Cardiac septum (tissue), 1 donor: ENCODE results near the gene KCNJ6. TPM values are rescaled to one million over a fixed set of nuclear protein-coding genes. Genes with fewer than 3 reads are reported as not detected.
"Not testable (repeated sequence)": the region's sequence is repeated elsewhere in the genome, so short reads cannot be mapped to it uniquely, and the experiment has no call there.

Experiments
- DNase-seq: peaks from one replicate; pipeline ENCODE4 v3.0.0-alpha.2; 2020; ENCODE audit warnings: low spot score
- intact Hi-C: fragments of 100-400 bp; cut with DNase I; formaldehyde crosslinking; loops from one replicate; pipeline ENCODE4 v1.14.0; 2022
- long read RNA-seq: library from polyadenylated mRNA; unstranded; transcript quantifications from one replicate; pipeline ENCODE4 v2.0.0, GENCODE V29; 2021
- total RNA-seq: library from RNA; stranded (reverse); fragmentation: NEBNext Ultra II Directional; extraction: Animal tissue kit (Norgen Biotek cat#: 25700); gene quantifications from one replicate; pipeline ENCODE4 v1.2.1, GENCODE V29; 2021
- donor health status: DM: no; HTN: no; CAD: no.

KCNJ6 gene, protein sequence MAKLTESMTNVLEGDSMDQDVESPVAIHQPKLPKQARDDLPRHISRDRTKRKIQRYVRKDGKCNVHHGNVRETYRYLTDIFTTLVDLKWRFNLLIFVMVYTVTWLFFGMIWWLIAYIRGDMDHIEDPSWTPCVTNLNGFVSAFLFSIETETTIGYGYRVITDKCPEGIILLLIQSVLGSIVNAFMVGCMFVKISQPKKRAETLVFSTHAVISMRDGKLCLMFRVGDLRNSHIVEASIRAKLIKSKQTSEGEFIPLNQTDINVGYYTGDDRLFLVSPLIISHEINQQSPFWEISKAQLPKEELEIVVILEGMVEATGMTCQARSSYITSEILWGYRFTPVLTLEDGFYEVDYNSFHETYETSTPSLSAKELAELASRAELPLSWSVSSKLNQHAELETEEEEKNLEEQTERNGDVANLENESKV
- total RNA-seq = not detected
- long read RNA-seq, partial matches to known transcripts = 0 of 1 reads
- long read RNA-seq, other reads (novel, unspliced or antisense) = 1 of 1 reads

- no peak for DNase-seq
- intact Hi-C loops = loop anchor here (5.0 kb wide), 1 partner anchor 204 kb away; no protein-coding TSS in a partner anchor
Measured at GRCh38 chr21:37916310-37917051, at the start of gene KCNJ6. Gene KCNJ6, minus strand, starts transcription at chr21:37916457. Its CDS starts 75,775 bp downstream, at chr21:37840682.

DNA sequence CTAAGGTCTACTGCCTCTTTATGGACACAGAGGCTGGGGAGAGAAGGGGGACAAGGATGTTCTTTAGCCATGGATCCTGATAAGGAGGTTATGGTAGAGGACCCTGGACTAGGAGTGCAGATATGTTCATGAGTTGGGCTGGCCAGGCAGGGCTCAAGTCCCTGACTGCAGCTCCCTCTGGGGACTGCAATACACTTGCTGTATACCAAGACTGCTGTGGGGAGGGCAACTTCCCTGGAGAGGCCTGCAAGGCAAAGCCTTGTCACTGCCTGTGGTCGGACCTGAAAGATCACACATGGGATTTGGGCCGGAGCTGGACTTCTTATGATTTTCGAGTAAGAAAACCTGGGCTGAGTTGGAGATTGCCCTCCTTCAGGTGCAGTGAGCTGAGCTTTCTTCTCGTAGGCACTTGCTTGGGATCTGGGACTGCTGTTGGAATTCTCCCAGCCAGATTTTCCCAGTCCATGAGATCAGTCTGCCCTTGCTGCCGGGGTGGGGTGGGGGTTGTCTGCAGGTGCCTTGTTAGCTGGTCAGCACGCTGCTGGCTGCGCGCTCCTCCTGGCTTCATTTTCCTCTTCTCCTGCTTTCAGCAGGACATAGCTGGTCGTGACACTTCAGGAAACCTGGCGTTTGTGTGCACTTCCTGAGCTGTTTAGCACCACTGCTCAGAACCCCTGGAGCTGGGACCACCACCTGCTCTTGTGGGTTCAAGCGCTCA lies 49.0 kb upstream of the KCNJ6 start:
- intact Hi-C loops = no loop called here

GRCh38 chr21:37958537-37958936 lies 42.3 kb upstream of the KCNJ6 start:
- intact Hi-C loops = no loop called here
- DNase-seq = no peak

More for the DNA sequence above, 49.0 kb upstream of the KCNJ6 start:
- DNase-seq = no peak

DNA sequence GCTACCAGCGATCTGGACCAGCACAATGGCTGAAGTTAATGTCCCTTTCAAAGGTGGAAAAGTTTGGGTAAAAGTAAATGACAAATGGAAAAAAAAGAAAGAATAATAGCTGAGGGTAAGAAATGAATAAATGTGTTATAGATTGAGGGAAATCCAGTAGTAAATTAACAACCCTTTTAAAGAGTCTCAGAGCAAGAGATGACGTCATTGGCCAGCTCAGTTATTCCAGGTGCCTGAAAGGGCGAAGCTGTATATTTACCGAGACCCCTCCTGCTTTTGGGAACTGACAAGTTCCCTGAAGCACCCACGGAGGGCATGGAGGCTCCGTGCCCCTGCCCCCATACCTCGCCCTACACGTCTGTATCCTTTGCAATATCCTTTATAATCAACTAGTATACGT lies 40.5 kb upstream of the KCNJ6 start:
- intact Hi-C loops = no loop called here
- no peak for DNase-seq

GRCh38 chr21:37945036-37945435 lies 28.8 kb upstream of the KCNJ6 start:
- intact Hi-C loops = no loop called here
- DNase-seq = no peak

DNA sequence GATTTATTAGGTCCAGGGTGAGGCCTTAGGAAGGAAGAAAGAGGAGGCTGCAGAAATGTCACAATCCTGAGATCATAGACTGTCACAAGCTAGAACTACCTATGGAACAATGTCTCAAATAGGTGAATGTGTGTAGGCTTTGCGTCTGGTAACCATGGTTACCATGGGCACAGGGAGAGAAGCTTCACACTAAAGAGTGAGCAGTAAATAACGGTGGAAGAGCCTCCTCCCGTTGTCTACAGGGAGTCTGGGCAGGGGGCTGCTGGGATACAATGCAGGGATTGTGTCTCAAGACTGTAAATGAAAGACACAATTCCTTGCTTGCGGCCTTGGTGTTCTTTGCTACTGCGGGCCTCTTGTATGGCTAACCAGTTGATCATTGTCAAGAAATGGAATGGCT lies 28.2 kb upstream of the KCNJ6 start:
- intact Hi-C loops = no loop called here
- no peak for DNase-seq

DNA sequence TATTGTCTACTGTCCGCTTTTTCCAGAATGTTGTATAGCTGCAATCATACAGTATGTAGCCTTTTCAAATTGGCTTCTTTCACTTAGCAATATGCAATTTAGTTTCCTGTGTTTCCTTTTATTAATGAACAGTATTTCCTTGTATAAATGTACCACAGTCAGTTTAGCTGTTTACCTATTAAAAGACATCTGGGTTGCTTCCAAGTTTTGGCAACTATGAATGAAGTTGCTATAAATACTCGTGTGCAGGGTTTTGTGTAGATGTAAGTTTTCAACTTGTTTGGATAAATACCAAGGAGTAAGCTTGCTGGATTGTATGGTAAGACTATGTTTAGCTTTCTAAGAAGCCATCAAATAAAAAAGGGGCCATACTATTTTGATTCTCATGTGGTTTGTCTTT lies 24.4 kb upstream of the KCNJ6 start:
- DNase-seq = no peak
- intact Hi-C loops = no loop called here

DNA sequence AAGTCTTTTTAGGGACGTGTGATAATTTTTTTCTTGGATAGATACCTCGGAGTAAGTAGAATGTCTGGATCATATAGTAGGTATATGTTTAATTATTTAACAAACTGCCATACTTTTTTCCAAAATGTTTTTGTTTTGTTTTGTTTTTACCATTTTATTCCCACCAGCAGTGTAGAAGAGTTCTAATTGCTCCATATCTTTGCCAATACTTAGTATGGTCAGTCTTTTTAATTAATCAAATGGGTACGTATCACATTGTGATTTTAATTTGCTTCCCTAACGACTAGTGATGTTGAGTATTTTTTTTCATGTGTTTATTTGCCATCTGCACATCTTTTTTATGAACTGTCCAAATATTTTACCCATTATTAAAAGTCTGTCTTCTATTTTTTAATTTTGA lies 23.6 kb upstream of the KCNJ6 start:
- no peak for DNase-seq
- intact Hi-C loops = no loop called here

GRCh38 chr21:37939251-37939650 lies 23.0 kb upstream of the KCNJ6 start:
- DNase-seq = no peak
- intact Hi-C loops = no loop called here

DNA sequence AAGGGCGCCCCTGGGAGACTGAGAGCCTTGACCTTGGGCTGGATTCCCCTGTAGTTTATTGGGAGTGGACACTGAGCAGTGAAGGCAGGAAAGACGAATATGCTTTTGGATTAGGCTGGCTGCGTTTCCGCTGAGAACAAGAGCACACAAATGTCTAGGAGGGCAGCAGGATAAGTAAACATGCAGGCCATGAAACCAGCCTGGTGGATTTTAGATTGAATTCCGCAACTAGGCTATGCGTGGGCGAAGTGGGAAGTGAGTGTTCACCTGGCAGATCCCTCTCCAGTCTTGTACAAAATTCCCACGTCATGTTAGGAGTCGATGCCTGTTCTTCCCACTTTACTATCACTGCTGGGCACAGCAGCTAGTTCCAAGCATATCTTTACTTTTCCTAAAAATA lies 21.4 kb upstream of the KCNJ6 start:
- no peak for DNase-seq
- intact Hi-C loops = no loop called here

- no peak for DNase-seq
- intact Hi-C loops = no loop called here
Measured at GRCh38 chr21:37936010-37936785, 19.9 kb upstream of the KCNJ6 start.

DNA sequence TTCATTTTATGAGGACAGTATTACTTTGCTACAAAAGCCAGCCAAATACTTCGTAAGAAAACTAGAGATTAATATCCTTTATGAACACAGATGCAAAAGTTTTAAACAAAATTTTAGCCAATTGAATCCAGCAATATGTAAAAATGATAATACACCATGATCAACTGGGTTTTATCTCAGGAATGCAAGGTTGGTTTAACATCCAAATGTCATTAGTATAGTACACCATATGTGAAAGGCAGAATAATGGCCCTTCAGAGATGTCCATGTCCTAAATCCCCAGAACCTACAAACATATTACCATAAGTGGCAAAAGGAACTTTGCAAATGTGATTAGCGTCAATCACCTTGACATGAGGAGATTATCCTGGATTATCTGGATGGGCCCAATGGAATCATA lies 16.7 kb upstream of the KCNJ6 start:
- intact Hi-C loops = no loop called here
- no peak for DNase-seq

- no peak for DNase-seq
- intact Hi-C loops = no loop called here
Measured at GRCh38 chr21:37927711-37928110, 11.5 kb upstream of the KCNJ6 start.

GRCh38 chr21:37921091-37921490 lies 4.8 kb upstream of the KCNJ6 start:
- DNase-seq = no peak
- intact Hi-C loops = no loop called here

GRCh38 chr21:37920302-37920701 lies 4.0 kb upstream of the KCNJ6 start:
- DNase-seq, intact Hi-C loops: not testable (repeated sequence)

DNA sequence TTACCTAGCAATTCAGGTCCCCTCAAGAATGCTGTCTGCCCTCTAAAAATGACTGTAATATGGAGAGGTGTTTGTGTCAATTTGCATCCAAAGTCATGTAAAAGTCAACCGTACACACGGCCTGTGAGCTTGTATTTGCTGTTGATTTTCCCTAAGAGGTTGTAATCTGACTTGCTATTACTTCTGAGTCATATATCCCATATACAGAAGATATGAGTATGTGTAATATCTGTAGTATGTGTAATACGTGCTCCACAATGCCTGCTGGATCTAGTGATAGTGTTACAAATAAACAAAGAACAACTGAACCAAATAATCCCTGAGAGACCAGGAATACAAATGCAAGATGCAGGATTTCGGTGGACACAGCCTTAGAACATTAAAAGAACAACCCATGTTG lies 1.4 kb upstream of the KCNJ6 start:
- no peak for DNase-seq
- intact Hi-C loops = loop anchor here (5.0 kb wide), 1 partner anchor 205 kb away; no protein-coding TSS in a partner anchor

DNA sequence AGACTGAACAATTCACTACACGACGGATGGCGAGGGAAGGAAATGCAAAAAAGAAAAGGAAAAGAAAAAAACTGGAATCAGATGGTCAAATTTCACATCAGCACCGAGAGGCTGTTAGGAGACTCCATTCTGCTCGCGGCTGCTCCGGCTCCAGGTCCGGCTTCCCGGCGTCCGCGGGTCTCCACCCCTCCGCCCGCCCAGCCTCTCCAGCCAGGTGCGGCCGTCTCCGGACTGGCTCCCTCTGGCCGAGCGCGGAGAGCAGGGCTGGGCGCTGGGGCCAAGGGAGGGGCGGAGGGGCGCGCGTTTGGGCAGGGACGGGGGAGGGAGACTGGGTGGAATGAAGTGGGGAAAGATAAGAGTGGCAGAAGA lies 332 bp downstream of the KCNJ6 start:
- no peak for DNase-seq
- intact Hi-C loops = loop anchor here (5.0 kb wide), 1 partner anchor 204 kb away; no protein-coding TSS in a partner anchor

DNA sequence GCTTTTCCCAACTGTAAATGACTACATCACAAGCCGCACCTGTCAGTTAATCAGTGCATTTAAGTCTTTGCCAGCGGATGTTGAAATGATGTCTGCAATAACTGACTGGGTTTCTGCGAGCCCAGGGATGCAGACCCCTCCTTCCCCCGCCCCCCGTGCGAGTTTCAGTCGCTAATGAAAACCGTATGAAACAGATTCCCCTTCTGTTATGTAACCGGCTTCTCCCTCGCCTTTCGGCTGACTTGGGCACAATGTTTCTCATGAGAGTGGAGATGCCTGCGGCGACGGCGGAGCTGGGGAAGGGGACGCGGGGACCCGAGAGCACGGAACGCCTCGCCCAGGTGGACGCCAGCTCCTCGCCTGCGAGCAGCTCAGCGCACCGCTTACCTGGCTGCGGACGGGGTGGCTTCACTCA lies 753 bp downstream of the KCNJ6 start:
- intact Hi-C loops = loop anchor here (5.0 kb wide), 1 partner anchor 203 kb away; no protein-coding TSS in a partner anchor
- DNase-seq = no peak

GRCh38 chr21:37912616-37913015 lies 3.6 kb downstream of the KCNJ6 start:
- intact Hi-C loops = no loop called here
- DNase-seq = no peak
